ENCODE results near the gene ZGPAT.

- TF ChIP-seq CTCF (IDR thresholded peaks at IDR 0.05; ENCODE audit: poor library complexity, severe bottlenecking): no peak
- TF ChIP-seq EP300 (conservative IDR thresholded peaks at IDR 0.05; ENCODE audit: poor library complexity, severe bottlenecking): no peak
- no peak for TF ChIP-seq EZH2 (IDR thresholded peaks at IDR 0.05; ENCODE audit: borderline replicate concordance, insufficient read depth, low read length, poor library complexity, severe bottlenecking)
- no peak for TF ChIP-seq TAF1 (IDR thresholded peaks at IDR 0.05; ENCODE audit: low read depth)
- TF ChIP-seq MXI1 (conservative IDR thresholded peaks at IDR 0.05; ENCODE audit: poor library complexity, severe bottlenecking): no peak
- TF ChIP-seq POLR2AphosphoS5 (IDR thresholded peaks at IDR 0.05): no peak
- TF ChIP-seq REST (IDR thresholded peaks at IDR 0.05; ENCODE audit: borderline replicate concordance): no peak
These were observed 57.4 kb downstream of the ZGPAT start for GRCh38 chr20:63765082-63765873.
